Chondrocyte (in vitro differentiated cells): ENCODE data around the gene GPR4. TPM values are rescaled to one million over a fixed set of nuclear protein-coding genes. Genes with fewer than 3 reads are reported as not detected.

Experiments
- DNase-seq: peaks from one replicate; pipeline ENCODE4 v3.0.0; 2021; ENCODE audit warnings: mixed read lengths, low spot score
- H3K27ac Mint-ChIP-seq: one replicate; pipeline ENCODE4 v1.8.0; 2021; ENCODE audit warnings: mild to moderate bottlenecking, moderate library complexity, mixed read lengths; ENCODE audit not compliant: unreplicated experiment
- H3K27me3 Mint-ChIP-seq: 2 replicates; pipeline ENCODE4 v1.8.0; 2021; ENCODE audit warnings: low read depth, mixed read lengths
- H3K36me3 Mint-ChIP-seq: 2 replicates; pipeline ENCODE4 v1.8.0; 2021; ENCODE audit warnings: low read depth, mixed read lengths
- H3K4me1 Mint-ChIP-seq: 2 replicates; pipeline ENCODE4 v1.8.0; 2021; ENCODE audit warnings: low read depth, mild to moderate bottlenecking, mixed read lengths
- H3K4me3 Mint-ChIP-seq: one replicate; pipeline ENCODE4 v1.8.0; 2021; ENCODE audit warnings: mild to moderate bottlenecking, moderate library complexity, mixed read lengths; ENCODE audit not compliant: unreplicated experiment
- H3K9me3 Mint-ChIP-seq: 2 replicates; pipeline ENCODE4 v1.8.0; 2021; ENCODE audit warnings: low read depth, mixed read lengths
- CTCF ChIP-seq: fragments of 200-600 bp; sonication (generic); IDR thresholded peaks from 2 replicates; pipeline ENCODE4 v1.5.0; 2021; ENCODE audit warnings: antibody characterized with exemption, mild to moderate bottlenecking, moderate library complexity
- total RNA-seq: library from RNA; stranded (reverse); gene quantifications from 3 replicates; pipeline ENCODE4 v1.2.1, GENCODE V29; 2021

The GPR4 gene
- total RNA-seq, 1 donor from 2014 or later, result not detected

GRCh38 chr19:45584332-45585157 is 17.5 kb downstream of the GPR4 start, which contains the start of gene OPA3:
Gene OPA3, minus strand, starts transcription at chr19:45584802. Its CDS starts 38 bp downstream, at chr19:45584764.
- Mint-ChIP-seq H3K36me3 (peaks cover 3% of the 10 kb centered on the region), H3K4me1 (peaks cover 24% of the 10 kb centered on the region), H3K27ac (peak within 1 kb of the TSS; percentile 99), H3K9me3 (no peaks in the 10 kb centered on the region), H3K27me3 (no peaks in the 10 kb centered on the region), H3K4me3 (peak within 1 kb of the TSS; percentile 89)
- peak; percentile 66 for TF ChIP-seq CTCF
- peak; percentile 100 for DNase-seq

GRCh38 chr19:45581576-45581975 is 20.4 kb downstream of the GPR4 start:
- no peak for DNase-seq
- Mint-ChIP-seq H3K36me3 (peaks cover 3% of the 10 kb centered on the region), H3K9me3 (no peaks in the 10 kb centered on the region), H3K27me3 (no peaks in the 10 kb centered on the region), H3K4me1 (peaks cover 44% of the 10 kb centered on the region), H3K27ac (no peak overlapping the region), H3K4me3 (no peak overlapping the region)
- no peak for TF ChIP-seq CTCF

GRCh38 chr19:45578861-45579260 is 23.2 kb downstream of the GPR4 start:
- H3K27ac Mint-ChIP-seq, result peak overlapping the region; percentile 61
- no peak for DNase-seq
- H3K27me3 Mint-ChIP-seq, result no peaks in the 10 kb centered on the region
- H3K4me1 Mint-ChIP-seq, result peaks cover 37% of the 10 kb centered on the region
- H3K36me3 Mint-ChIP-seq, result peaks cover 3% of the 10 kb centered on the region
- no peaks in the 10 kb centered on the region for H3K9me3 Mint-ChIP-seq
- TF ChIP-seq CTCF, result no peak
- H3K4me3 Mint-ChIP-seq, result no peak overlapping the region

- Mint-ChIP-seq H3K36me3 (peaks cover under 1% of the 10 kb centered on the region), H3K4me1 (peaks cover 25% of the 10 kb centered on the region), H3K9me3 (no peaks in the 10 kb centered on the region), H3K27ac (peak overlapping the region; percentile 93), H3K27me3 (no peaks in the 10 kb centered on the region), H3K4me3 (no peak overlapping the region)
- TF ChIP-seq CTCF, result no peak
- no peak for DNase-seq
Observed at GRCh38 chr19:45577111-45577905, 24.7 kb downstream of the GPR4 start.

GRCh38 chr19:45576682-45577081 is 25.3 kb downstream of the GPR4 start:
- H3K27ac Mint-ChIP-seq, result peak overlapping the region; percentile 93
- H3K4me3 Mint-ChIP-seq, result no peak overlapping the region
- peaks cover 24% of the 10 kb centered on the region for H3K4me1 Mint-ChIP-seq
- H3K9me3 Mint-ChIP-seq, result no peaks in the 10 kb centered on the region
- no peaks in the 10 kb centered on the region for H3K36me3 Mint-ChIP-seq
- no peaks in the 10 kb centered on the region for H3K27me3 Mint-ChIP-seq
- DNase-seq, result no peak
- no peak for TF ChIP-seq CTCF
